Measurements from ENCODE around the gene SLC9C1.

SLC9C1 gene

DNA sequence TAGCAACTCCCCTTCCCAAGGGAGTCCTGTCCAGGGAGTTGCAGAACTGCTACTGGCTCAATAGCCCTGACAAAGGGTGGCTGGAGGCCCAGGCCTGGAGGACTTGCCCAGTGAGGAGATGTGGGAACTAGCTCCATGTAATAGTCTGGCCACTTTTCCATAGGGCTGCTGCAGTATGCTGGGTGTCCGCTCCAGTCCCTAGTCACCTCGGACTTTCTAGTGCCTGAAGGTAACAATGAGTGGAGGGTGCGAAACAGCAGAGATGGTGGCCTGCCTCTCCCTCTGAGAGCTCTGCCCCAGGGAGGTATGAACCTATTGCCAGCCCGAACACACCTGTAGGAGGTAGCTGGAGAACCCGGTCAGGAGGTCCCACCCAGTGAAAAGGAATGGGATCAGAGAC is 119.0 kb downstream of the SLC9C1 start:
- TF ChIP-seq, protein P1, sequence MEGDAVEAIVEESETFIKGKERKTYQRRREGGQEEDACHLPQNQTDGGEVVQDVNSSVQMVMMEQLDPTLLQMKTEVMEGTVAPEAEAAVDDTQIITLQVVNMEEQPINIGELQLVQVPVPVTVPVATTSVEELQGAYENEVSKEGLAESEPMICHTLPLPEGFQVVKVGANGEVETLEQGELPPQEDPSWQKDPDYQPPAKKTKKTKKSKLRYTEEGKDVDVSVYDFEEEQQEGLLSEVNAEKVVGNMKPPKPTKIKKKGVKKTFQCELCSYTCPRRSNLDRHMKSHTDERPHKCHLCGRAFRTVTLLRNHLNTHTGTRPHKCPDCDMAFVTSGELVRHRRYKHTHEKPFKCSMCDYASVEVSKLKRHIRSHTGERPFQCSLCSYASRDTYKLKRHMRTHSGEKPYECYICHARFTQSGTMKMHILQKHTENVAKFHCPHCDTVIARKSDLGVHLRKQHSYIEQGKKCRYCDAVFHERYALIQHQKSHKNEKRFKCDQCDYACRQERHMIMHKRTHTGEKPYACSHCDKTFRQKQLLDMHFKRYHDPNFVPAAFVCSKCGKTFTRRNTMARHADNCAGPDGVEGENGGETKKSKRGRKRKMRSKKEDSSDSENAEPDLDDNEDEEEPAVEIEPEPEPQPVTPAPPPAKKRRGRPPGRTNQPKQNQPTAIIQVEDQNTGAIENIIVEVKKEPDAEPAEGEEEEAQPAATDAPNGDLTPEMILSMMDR (IDR thresholded peaks at IDR 0.05; ENCODE audit: control insufficient read depth, insufficient read depth, low read depth, low read length, missing control alignments), result no peak
- H3K4me3 ChIP-seq (ENCODE audit: control insufficient read depth, low read depth, low read length), result no peak overlapping the region
- DNase-seq (ENCODE audit: low read depth), result no peak

DNA sequence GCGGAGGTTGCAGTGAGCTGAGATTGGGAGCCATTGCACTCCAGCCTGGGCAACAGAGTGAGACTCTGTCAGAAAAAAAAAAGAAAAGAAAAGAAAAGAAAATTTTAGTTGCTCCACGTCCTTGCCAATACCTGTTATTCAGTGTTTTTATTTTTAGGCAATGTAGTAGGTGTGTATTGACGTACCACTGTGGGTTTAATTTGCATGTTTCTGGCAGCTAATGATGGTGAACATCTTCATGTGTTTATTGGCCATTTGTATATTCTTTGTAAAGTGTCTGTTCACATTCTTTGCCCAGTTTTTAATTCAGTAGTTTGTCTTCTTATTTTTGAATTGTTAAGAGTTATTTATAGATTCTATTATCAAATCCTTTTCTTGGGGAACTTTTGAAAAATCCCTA is 122.9 kb downstream of the SLC9C1 start:
- no peak for DNase-seq (ENCODE audit: low read depth)
- no peak overlapping the region for H3K4me3 ChIP-seq (ENCODE audit: control insufficient read depth, low read depth, low read length)
- TF ChIP-seq, protein P1 (IDR thresholded peaks at IDR 0.05; ENCODE audit: control insufficient read depth, insufficient read depth, low read depth, low read length, missing control alignments), result no peak

DNA sequence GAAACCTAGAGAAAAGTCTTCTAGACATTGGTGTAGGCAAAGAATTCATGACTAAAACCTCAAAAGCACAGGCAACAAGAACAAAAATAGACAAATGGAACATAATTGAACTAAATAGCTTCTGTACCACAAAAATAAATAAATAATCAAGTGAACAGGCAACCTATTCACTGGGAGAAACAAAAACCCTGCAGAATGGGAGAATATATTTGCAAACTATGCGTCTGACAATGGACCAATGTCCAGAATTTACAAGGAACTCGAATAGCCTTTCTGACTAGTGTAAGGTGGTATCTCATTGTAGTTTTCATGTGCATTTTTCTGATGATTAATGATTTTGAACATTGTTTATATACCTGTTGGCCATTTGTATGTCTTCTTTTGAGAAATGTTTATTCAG is 124.0 kb downstream of the SLC9C1 start:
- DNase-seq (ENCODE audit: low read depth), result no peak
- TF ChIP-seq, protein P1 (IDR thresholded peaks at IDR 0.05; ENCODE audit: control insufficient read depth, insufficient read depth, low read depth, low read length, missing control alignments), result no peak
- no peak overlapping the region for H3K4me3 ChIP-seq (ENCODE audit: control insufficient read depth, low read depth, low read length)

DNA sequence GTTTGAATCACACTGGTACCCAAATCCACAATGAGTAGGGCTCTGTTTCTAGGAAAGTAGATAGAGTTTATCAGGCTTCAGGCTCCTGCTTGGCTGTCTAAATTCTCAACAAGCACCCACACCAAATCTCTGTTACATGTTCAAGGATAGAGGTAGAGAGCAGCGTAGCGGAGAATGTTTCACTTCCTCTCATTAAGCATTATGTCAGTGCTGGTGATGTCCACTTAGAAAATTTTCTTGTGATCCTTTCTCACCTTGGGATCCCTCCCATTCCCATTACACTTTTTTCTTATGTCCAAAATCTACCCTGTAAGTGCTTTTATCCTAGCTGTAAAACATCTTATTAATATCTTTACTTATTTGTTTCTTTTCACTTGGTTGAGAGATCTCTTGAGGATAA is 126.3 kb downstream of the SLC9C1 start:
- no peak overlapping the region for H3K4me3 ChIP-seq (ENCODE audit: control insufficient read depth, low read depth, low read length)
- TF ChIP-seq, protein P1 (IDR thresholded peaks at IDR 0.05; ENCODE audit: control insufficient read depth, insufficient read depth, low read depth, low read length, missing control alignments), result no peak
- no peak for DNase-seq (ENCODE audit: low read depth)

DNA sequence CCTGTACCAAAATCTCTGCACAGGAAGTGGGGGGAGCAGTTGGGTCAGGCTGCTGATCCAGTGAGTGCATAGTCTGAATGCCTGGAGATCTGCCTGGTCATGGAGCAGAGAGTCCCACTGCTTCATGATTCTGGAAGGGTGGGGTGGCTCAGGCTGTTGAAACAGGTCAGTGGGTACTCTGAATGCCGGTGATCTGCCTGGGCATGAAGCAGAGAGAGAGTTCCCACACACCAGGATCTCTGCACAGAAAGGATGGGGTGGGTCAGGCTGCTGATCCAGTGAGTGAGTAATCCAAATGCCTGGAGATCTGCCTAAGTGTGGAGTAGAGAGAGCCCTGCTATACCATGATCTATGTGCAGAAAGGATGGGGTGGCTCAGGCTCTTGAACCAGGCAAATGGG is 144.9 kb downstream of the SLC9C1 start:
- TF ChIP-seq, protein P1 (IDR thresholded peaks at IDR 0.05; ENCODE audit: control insufficient read depth, insufficient read depth, low read depth, low read length, missing control alignments), result no peak
- DNase-seq (ENCODE audit: low read depth), result no peak

DNA sequence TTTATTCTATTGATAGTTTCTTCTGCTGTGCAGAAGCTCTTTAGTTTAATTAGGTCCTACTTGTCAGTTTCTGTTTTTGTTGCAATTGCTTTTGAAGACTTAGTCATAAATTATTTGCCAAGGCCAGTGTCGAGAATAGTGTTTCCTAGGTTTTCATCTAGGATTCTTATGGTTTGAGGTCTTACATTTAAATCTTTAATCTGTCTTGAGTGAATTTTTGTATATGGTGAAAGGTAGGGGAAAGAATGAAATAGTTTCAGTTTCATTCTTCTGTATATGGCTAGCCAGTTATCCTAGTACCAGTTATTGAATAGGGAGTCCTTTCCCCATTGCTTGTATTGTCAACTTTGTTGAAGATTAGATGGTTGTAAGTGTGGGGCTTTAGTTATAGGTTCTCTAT is 150.3 kb downstream of the SLC9C1 start:
- no peak overlapping the region for H3K4me3 ChIP-seq (ENCODE audit: control insufficient read depth, low read depth, low read length)
- TF ChIP-seq, protein P1 (IDR thresholded peaks at IDR 0.05; ENCODE audit: control insufficient read depth, insufficient read depth, low read depth, low read length, missing control alignments), result no peak
- DNase-seq (ENCODE audit: low read depth), result no peak

More for the DNA sequence above, 144.9 kb downstream of the SLC9C1 start:
- H3K4me3 ChIP-seq (ENCODE audit: control insufficient read depth, low read depth, low read length), result no peak overlapping the region

DNA sequence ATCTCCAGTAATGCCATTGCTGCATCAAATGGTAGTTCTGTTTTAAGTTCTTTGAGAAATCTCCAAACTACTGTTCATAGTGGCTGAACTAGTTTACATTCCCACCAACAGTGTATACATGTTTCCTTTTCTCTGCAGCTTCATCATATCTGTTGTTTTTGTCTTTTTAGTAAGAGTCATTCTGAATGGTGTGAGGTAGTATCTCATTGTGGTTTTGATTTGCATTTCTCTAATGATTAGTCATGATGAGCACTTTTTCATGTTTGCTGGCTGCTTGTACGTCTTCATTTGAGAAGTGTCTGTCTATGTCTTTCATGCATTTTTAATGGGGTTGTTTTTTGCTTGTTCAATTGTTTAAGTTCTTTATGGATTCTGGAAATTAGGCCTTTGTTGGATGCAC is 150.8 kb downstream of the SLC9C1 start:
- TF ChIP-seq, protein P1 (IDR thresholded peaks at IDR 0.05; ENCODE audit: control insufficient read depth, insufficient read depth, low read depth, low read length, missing control alignments), result no peak
- no peak overlapping the region for H3K4me3 ChIP-seq (ENCODE audit: control insufficient read depth, low read depth, low read length)
- DNase-seq (ENCODE audit: low read depth), result no peak

Data from AG09309 (cell line).